GM11168 (cell line): ENCODE results near the gene RAB31.

Experiments
- in situ Hi-C: fragments of 300-500 bp; cut with MboI; formaldehyde crosslinking; loops from one replicate; pipeline ENCODE4 v1.12.0; 2022; ENCODE audit warnings: low sequenced_read_pairs; ENCODE audit not compliant: unreplicated experiment

Gene RAB31

DNA sequence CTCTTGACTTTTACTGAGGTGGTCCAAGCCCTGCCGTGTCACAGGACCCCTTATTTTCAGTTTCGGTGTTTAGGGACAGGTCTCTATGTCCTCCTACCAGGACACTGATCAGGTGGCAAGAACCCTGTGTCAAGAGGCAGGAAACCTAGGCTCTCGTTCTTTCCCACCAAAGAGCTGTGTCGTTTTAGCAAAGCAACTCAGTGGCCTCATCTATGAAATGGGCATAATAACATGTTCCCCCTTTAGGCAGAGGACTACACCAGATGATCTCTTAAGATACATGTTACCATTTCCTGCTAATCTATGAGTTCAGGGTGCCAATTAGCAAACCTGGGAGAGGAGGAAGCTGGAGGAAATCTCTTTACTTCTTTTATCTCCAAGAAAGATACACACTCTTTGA is 1.9 kb downstream of the RAB31 start:
- in situ Hi-C loops: no loop called here

- in situ Hi-C loops: no loop called here
Measured at GRCh38 chr18:9711361-9712129, 3.4 kb downstream of the RAB31 start.

- in situ Hi-C loops: no loop called here
Measured at GRCh38 chr18:9712130-9712577, 4.1 kb downstream of the RAB31 start.

DNA sequence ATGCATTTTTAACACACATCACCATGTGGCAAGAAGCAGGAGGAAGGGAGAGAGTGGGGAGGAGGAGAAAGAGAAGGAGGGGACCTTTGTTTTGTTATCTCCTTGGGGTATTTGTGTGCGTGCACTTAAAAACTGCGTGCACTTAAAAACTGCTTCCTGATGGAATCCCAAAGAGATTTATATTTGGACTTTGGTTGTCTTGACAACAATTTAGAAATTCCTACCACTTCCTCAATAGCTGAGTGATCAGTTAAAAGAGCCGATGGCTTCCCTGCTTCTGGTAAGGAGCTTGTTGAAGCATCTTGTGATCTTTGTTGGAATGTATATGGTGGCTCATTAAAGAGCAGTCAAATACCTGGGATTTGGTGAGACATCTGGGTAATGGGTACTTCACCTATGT is 4.5 kb downstream of the RAB31 start:
- in situ Hi-C loops: no loop called here

GRCh38 chr18:9714266-9715087 is 6.4 kb downstream of the RAB31 start:
- in situ Hi-C loops: no loop called here

- in situ Hi-C loops: no loop called here
Measured at GRCh38 chr18:9715088-9715343, 6.9 kb downstream of the RAB31 start.

DNA sequence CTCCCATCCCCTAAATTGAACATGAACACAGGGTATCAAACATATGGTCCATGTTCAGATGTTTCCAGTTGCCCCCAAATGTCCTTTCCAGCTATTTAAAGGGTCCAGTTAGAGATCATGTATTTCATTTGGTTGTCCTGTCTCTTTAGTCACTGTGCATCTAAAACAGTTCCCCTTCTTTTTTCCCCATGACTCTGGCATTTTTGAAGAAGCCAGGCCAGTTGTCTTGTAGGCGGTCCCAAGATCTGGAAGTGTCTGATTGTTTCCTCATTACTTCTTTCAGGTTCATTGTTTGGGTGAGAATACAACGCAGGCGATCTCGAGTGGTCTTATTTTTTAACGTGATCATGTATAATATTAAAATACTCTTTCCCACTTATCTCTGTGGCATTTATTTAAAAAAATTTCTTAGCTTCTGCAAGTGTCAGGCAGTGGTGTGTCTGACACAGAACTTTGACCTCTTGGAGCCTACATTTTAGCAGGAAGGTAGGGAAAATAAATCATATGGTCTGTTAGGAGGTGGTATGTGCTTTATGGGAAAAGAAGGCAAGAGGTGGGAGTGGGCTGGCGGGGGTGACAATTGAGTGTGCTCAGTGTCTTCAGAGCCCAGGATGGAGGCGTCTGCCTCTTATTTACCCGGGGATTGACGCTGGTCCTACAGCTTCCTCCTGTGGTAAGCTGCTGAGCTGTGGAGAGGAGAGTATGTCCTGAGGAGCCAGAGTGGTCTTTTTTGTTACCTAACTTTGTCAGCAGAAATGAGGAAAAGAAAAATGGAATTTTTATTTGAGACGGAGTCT is 8.1 kb downstream of the RAB31 start:
- in situ Hi-C loops: no loop called here

DNA sequence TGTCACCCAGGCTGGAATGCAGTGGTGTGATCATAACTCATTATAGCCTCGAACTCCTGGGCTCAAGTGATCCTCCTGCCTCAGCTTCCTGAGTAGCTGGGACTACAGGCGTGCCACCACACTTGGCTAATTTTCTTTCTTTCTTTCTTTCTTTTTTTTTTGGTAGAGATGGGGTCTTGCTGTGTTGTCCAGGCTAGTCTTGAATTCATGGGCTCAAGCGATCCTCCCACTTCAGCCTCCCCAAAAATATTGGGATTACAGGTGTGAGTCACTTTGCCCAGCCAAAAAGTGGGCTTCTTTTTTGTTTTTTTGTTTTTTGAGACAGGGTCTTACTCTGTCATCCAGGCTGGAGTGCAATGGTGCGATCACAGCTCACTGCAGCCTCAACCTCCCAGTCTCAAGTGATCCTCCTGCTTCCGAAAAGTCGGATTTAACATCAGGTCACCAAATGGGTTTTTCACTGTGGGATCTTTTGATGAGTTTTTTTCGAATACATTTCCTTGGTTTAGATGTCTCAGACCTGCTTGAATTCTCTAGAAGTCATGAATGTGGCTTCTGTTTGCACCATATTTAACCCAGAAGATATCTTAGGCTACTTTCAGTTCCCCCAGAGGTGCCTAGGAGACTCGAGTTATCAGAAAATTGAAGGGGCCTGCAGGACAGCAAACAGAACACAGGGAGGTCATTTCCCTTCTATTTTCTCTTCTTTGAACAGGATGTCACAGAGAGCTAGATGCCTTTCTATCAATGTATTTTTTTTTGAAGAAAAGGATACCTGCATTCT is 8.9 kb downstream of the RAB31 start:
- in situ Hi-C loops: no loop called here

DNA sequence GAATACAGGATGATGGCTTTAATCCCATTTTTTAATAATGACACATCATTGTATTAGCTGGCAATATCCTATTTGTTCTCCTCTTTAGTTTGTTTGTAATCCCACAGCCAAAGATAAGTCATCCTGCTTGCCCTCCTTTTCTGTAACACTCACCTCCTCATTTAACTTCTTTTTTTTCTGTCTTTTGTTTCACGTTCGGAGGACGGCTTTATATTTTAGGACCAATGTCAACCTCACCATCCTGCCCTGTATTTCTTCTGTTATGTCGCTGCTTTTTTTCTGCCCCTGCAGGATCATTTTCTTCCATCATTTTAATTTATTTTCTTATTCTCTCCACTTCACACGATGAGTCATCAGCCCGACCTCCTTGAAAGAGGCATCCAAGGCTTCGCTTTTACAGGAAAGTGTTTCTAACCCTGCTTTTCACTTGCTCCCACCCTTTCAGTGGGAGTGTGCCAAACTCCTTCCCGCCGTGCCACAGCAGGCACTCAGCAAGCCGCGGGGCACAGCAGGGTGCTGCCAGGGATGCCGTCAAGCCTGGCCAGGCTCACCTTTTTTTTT is 11.4 kb downstream of the RAB31 start:
- in situ Hi-C loops: no loop called here

DNA sequence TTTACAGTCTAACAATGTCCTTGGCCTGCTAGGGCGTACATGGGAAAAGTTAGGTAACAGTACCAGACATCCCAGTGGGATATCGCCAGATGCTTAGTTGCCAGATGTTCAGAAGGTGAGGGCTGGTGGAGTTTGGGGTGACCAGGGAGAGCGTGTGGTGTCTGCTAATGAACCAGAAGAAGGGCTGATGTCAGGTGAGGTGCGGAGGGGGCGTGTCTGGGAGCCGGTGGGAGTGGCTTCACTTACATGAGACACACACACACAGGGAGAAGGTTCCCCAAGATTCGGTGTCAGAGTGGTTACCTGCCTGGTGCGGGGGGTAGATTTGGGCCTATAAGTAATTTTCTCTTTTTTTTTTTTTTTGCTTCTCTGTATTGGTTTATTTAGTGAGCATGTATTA is 12.2 kb downstream of the RAB31 start:
- in situ Hi-C loops: no loop called here

DNA sequence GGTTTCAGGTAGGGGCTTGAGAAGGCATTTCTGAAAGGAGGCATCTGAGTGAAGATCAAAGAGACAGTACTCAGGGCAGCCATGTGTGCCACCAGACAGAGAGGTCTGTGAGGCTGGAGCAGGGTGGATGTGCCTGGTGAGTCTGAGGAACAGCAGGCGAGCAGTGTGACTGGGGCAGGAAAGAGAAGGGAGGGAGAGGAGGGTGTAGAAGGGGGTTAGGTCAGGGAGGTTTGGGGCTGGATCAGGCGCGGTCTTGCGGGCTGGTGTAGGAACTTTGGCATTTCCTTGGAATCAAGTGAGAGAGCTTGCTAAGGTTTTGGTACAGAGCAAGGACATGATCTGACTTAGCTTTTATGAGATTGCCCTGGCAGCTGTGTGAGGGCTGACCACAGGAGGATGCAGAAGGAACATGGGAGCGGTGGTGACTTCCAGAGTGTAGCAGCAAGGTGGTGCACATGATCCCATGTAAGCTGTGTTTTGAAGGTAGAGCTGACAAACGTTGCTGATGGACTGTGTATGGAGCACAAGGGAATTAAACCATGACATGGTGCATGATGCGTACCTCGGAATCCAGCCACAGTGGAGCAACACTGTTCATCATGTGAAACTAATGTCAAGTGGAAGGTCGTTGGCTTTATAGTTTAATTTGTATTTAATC is 13.9 kb downstream of the RAB31 start:
- in situ Hi-C loops: no loop called here

- in situ Hi-C loops: no loop called here
Measured at GRCh38 chr18:9722691-9723090, 14.6 kb downstream of the RAB31 start.

- in situ Hi-C loops: no loop called here
Measured at GRCh38 chr18:9724797-9725585, 16.9 kb downstream of the RAB31 start.

GRCh38 chr18:9726175-9726574 is 18.1 kb downstream of the RAB31 start:
- in situ Hi-C loops: no loop called here

GRCh38 chr18:9726936-9727335 is 18.8 kb downstream of the RAB31 start:
- in situ Hi-C loops: no loop called here

DNA sequence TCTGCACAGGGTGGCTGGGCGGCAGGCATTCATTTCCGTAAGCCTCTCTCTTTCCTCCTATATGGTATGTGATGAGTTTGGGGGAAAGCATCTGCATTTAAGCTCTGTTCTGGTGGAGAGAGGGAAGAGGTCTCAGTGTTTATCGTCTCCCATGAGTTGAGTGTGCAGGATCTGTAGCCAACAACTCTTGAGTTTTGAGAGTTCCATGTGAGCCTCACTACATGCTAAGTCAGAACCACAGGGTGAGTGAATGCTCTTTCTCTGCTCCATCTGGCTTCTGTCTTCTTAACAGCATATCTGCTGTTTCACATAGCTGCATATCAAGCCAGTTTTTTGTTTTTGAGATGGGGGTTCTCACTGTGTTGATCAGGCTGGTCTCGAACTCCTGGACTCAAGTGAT is 22.7 kb downstream of the RAB31 start:
- in situ Hi-C loops: no loop called here

GRCh38 chr18:9731380-9731779 is 23.3 kb downstream of the RAB31 start:
- in situ Hi-C loops: no loop called here

- in situ Hi-C loops: no loop called here
Measured at GRCh38 chr18:9732031-9732430, 23.9 kb downstream of the RAB31 start.

GRCh38 chr18:9734189-9734588 is 26.1 kb downstream of the RAB31 start:
- in situ Hi-C loops: no loop called here
